Hematopoietic multipotent progenitor cell treated with erythropoietin and hydrocortisone succinate and interleukin-3 and kit ligand, for 15 days (in vitro differentiated cells): ENCODE measurements around the gene CACNG4.

Experiments used
- DNase-seq: peaks from one replicate; pipeline ENCODE4 v3.0.0-alpha.2; 2015; ENCODE audit warnings: low spot score

The CACNG4 gene

DNA sequence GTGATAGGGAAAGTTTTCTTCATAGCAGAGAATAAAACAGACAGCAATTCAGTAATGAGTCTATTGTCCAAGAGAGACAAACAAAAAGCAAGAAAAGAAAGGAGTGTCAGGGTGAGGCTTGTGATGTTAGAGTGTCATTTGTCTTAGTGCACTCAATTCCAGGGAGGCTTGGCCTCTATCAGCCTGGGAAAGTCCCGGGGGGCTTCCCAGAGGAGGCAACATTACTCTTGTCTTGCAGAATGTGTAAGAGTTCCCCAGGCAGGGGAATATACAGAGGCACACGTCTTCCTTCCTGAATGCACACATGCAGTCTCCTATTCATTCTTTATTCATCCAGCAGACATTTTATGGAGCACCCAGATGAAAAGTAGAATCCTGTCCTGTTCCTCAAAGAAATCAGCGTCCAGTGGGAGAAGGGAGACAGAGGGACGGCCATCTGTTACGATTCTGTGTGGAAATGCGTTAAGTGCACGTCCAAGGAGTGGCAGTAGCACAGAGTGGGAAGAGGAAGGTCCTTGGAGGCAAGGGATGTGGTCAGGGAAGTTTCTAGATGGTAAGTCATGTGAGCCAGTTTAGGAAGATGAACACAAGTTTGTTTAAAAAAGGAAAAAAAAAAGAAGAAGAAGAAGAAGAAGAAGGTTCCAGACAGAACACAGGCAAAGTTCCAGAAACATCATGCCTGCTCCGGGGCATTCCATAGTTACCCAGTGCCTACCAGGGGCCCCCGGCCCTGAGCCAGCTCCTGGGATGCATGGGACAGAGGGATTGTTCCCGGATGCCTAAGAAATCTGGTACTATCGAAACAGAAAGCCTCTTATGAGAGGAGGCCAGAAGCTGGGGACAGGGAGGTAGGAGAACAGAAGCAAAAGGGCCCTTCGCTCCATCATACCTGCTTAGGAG is 21.1 kb downstream of the CACNG4 start:
- DNase-seq: no peak

DNA sequence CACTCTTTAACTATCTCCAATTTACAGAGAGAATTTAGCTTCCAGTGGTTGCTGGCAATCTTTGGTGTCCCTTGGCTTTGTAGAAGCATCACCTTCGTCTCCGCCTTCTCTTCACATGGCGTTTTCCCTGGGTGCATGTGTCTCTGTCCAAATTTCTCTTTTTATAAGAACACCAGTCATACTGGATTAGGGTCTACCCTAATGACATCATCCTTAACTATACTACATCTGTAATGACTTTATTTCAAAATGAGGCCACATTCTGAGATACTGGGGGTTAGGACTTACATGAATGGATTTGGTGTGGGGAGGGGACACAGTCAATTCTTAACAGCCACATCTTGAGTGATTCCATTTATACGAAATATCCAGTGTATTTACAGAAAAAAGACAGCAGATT is 22.2 kb downstream of the CACNG4 start:
- no peak for DNase-seq

DNA sequence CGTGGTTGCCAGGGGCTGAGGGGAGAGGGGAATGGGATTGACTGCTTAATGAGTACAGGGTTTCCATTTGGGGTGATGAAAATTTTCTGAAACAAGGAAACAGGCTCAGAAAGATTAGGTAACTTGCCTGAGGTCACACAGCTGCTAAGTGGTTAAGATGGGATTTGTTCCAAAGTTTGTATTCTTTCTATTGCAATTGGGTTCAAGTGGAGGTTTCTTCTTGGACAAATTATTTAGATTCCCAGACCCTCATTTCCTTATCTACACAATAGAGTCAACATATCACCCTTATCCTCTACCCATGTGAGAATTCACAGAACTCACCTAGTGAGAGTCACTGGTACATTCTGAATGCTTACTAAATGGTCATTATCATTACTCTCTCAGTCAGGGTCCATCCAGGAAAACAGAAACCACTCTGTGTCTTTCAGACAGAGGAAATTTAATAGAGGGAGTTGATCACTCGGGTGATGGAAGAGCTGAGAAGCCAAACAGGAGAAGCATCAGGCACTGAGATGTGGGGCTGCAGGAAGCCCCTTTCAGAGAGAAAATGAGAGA is 22.6 kb downstream of the CACNG4 start:
- DNase-seq: no peak

DNA sequence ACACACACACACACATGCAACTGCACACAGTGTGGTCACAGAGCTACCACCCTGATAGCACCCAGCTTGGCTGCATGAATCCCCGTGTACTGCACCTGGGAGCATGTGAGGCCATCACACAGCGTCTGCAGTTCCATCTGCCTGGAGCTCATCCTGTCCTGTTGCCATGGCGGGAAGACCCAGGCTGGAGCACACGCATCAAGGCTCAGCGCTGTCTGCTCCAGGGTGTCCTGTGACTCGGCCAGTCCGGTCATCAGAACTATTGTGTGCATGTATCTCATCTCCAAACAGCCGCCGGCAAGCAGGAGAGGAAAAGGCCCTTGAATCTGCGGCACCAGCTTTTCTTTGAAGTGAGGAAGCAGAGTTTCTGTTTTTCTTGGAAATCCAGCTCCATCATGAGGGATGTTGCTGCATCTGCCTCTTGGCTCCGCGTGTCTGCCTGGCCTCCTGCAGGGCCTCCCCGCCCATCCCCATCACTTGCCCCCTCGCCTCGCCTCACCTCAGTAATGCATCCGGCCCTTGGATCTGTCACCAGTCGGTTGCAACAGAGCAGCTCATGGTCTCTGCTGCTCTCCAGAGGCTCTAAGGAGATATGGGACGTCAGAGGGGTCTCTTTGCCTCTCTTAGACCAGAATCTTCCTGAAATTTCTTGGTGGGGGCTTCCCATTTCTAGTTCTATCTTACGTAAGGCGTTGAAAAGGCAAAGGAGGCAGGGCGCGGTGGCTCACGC is 23.7 kb downstream of the CACNG4 start:
- DNase-seq: no peak

DNA sequence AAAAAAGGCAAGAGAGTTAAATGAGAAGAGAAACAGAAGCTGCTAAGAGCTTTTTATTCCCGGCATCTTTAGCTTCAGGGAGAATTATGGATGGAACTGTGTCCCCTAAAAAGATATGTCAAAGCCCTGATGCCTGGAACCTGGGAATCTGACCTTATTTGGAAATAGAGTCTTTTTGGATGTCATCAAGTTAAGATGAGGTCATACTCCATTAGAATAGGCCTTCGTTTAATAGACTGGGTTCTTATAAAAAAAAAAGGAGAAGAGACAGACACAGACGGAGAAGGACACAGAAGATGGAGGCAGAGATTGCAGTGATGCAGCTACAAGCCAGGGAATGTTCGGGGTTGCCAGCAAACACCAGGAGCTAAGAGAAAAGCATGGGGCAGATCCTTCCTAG is 24.6 kb downstream of the CACNG4 start:
- no peak for DNase-seq

GRCh38 chr17:66989579-66989978 is 25.1 kb downstream of the CACNG4 start:
- DNase-seq: no peak

DNA sequence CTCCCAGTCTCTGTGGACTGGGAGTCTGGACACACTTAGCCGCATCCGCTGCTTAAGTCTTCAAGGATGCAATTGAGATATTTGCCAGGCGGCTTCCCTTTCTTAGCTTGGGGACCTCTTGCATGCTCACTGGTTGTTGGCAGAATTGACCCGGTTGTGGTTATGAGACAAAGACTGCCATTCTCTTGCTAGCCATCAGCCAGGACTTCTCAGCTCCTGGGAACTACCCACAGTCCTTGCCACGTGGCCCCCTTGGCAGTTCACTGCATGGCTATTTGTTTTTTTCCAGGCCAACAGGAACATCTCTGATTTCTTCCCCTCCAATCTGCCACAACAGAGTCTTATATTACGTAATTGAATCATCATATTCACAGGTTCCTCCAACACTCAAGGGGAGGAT is 25.5 kb downstream of the CACNG4 start:
- DNase-seq: no peak

DNA sequence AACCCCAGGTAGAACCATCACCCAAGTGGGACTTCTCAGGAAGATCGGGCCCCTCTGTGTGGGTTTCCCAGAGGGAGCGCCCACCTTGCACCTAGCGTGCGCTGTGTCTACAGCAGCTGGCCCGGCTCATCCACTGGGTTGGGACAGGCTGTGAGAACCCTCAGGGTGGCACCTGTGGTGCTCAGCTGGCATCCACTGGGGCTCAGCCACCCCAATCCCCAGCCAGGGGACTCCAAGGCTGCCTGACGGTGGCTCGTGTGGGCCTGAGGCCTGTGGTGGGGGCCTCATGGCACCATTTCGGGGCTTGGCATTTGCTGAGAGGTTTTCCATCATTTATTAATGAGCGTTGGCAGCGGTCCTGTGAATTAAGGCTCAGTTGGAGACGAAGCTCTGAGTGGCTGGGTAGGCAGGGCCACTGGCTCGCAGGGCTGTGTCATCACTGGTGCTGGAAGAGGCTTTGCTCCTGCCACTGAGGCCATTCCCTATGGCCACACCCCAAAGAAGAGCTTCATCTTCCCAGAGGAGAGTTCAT is 28.5 kb downstream of the CACNG4 start:
- no peak for DNase-seq

- no peak for DNase-seq
Measured at GRCh38 chr17:66994361-66994760, 29.9 kb downstream of the CACNG4 start.

DNA sequence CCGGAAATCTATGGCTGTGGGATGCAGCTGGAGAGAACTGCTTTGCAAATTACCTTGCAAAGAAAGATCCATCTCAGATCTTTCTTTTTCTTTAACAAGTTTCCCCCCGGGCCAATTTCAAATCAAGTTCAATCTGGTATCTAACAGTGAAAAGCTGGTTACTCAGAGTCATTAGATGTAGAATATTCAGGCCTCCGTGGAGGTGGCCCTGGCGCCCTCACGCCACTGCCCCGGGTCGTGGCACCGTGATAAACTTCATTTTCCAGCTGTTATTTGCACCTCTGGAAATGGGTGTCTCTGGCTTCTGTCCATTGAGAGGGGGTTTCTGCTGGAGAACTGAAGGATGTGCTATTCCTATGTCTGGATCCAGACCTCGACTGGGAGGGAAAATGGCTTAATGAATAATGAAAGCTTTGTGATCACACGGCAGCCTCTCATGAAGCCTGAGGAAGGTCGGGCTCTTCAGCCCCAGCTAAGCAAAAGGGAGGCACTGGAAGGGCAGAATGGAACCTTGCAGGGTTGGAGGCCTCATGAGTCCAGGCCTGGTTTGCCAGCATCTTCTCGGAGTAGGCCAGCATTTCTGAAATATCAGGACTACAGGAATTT is 30.5 kb downstream of the CACNG4 start:
- no peak for DNase-seq

GRCh38 chr17:66995944-66996343 is 31.4 kb downstream of the CACNG4 start:
- no peak for DNase-seq

GRCh38 chr17:66996926-66997325 is 32.4 kb downstream of the CACNG4 start:
- no peak for DNase-seq

GRCh38 chr17:67003231-67003630 is 38.7 kb downstream of the CACNG4 start:
- DNase-seq: no peak

DNA sequence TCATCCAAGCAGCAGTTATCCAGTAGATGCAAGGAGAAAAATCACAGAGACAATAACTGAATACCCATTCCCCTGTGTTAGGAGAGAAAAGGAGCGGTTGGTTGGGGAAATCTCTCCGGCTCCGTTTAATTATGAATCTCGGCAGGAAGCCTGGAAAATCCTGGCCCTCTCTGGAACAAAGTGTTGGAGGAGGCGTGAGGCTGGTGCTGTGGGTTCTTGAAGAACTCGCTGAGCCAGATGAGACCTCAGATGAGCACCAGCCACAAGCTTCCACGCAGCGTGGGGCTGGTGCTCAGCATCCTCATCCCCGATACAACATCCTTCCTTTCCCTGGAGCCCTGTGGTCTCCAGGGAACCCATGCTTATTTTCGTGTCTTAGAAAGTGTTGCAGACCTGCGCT is 39.7 kb downstream of the CACNG4 start:
- no peak for DNase-seq

GRCh38 chr17:67007266-67007665 is 42.8 kb downstream of the CACNG4 start:
- DNase-seq: no peak

DNA sequence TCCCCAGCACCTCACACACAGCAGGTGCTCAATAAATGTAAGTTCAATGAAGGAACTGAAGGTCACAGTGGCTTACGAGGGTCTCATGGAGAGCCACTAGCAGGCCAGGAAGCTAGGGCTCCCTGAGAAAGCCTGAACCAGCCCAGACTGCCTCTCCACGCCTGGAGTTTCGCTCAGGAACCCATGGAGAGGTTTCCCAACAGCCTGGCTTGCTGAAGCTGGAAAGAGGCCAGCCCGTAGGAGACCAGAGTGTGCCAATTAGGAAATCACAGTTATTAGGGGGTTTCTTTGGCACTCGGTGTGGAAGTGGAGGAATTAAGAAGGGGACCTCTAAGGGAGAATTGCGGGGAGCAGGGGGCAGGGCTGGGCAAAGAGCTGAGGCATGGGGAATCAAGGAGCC is 43.6 kb downstream of the CACNG4 start:
- DNase-seq: no peak

DNA sequence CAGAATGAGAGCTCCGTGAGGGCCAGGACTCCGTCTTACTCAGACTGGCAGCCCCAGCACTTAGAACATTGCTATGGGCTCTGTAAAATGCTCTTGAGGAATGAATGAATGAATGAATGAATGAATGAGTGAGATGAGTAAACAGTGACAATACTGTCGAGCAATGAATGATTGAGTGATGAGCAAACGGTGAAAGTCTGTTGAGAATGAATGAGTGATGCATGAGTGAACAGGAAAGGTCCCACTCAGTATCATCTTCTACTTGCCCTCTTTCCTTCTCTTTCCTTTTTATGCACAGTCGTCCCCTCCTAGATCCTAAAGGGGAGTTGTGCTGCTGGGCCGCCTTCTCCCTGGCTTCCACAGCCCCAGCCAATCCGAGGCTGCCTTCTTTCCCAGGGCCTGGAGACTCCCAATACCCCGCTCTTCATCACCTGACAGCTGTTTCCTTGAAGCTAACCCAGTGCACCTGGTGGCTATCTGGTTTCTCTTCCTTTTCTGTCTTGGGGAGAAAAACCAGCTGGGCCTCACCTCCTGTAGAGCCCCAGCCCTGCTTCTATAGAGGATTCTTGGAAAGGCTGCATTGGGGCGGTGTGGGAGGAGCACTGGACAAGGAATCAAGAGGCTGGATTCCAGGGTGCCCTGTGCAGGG is 47.1 kb downstream of the CACNG4 start:
- DNase-seq: no peak

- DNase-seq: no peak
Measured at GRCh38 chr17:67013891-67014290, 49.4 kb downstream of the CACNG4 start.

DNA sequence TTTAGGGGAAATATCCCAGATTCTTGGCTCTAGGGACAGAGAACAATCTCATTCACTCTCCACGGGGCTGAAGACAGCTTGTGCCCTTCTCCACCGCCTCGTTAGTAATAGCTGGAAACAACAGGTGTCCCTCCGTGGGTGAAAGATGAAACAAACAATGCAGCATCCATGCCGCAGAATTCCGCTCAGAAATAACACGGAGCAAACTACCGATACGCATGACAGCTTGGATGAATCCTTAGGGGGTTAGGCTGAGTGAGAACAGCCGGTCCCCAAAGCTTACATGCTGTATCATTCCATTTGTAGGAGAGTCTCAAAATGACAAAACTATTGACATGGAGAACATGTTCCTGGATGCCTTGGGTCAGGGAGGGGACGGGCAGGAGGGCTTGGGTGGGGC is 50.5 kb downstream of the CACNG4 start:
- DNase-seq: no peak

DNA sequence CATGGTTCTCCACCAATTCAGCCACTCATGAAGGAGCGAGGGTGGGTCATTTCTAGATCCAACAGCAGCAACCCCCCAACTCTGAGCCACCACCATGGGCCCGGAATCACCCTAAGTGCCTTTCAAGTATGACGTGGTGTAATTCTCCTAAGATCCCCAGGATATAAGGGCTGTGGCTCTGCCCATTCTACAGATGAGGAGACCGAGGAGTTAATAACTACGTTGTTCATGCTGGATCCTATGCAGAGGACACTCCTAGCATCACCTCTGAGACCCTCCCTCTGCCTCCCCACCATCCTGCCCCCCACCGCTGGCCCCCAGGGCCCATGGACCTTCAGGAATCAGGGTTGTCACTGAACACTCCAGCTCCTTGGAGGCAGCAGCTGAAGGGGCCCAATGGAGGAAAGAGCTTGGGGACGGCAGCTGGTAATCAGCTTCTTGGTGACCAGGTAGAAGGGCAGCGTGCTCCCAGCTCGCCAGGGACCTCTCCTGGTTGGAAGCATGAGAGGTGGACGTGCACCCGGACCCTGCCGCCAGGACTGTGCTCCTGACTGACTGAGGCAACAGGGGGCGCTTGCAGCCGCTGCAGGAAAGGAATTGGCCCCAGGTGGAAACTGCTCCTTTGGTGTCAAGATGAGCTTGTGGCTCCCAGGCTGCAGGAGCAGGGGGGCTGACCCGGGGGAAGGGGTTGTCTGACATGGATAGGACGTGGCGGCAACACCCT is 51.7 kb downstream of the CACNG4 start:
- no peak for DNase-seq

- no peak for DNase-seq
Measured at GRCh38 chr17:67017910-67018309, 53.4 kb downstream of the CACNG4 start.
